ENCODE data around the gene SLC43A2.

- TF ChIP-seq GATA2 (IDR thresholded peaks at IDR 0.05; ENCODE audit: low read depth, low read length): no peak
- no peak for TF ChIP-seq GATA3 (IDR thresholded peaks at IDR 0.05; ENCODE audit: low read depth, low read length)
Measured at GRCh38 chr17:1557355-1558095, 71.1 kb downstream of the SLC43A2 start.
